Keratinocyte (primary cell): Measurements from ENCODE around the gene WDR27. TPM values are rescaled to one million over a fixed set of nuclear protein-coding genes. Genes with fewer than 3 reads are reported as not detected.

Experiments used
- DNase-seq: peaks from one replicate; pipeline ENCODE4 v3.0.0-alpha.2; 2011; ENCODE audit warnings: low read depth, missing footprints, low spot score
- FAIRE-seq: peaks from 2 replicates; lab custom pipeline; 2011; peaks lifted over from hg19 to GRCh38; lab: Jason Lieb, UNC
- H2AFZ ChIP-seq: 2 replicates; pipeline ENCODE4 v1.6.0; 2012; ENCODE audit warnings: low read length, control low read depth, inconsistent platforms; ENCODE audit not compliant: control insufficient read depth
- H3K27ac ChIP-seq: 2 replicates; pipeline ENCODE4 v1.5.1; 2011; ENCODE audit warnings: low read length; ENCODE audit not compliant: control insufficient read depth, insufficient read depth
- H3K27me3 ChIP-seq: 3 replicates; pipeline ENCODE4 v1.6.0; 2011; ENCODE audit warnings: low read length; ENCODE audit not compliant: control insufficient read depth, insufficient read depth; ENCODE audit errors: extremely low read depth
- H3K36me3 ChIP-seq, 2 experiments: 2 replicates in 1 of 2; 3 replicates in 1 of 2; pipeline ENCODE4 v1.5.1; 2011; ENCODE audit warnings: low read length in 2 of 2, mild to moderate bottlenecking in 1 of 2; ENCODE audit not compliant: control insufficient read depth in 2 of 2, insufficient read depth in 2 of 2; ENCODE audit errors: extremely low read depth in 1 of 2
- H3K4me1 ChIP-seq: 3 replicates; pipeline ENCODE4 v1.5.1; 2011; ENCODE audit warnings: low read length; ENCODE audit not compliant: control insufficient read depth, insufficient read depth; ENCODE audit errors: extremely low read depth
- H3K4me2 ChIP-seq: 3 replicates; pipeline ENCODE4 v1.6.0; 2011; ENCODE audit warnings: low read depth, low read length; ENCODE audit not compliant: control insufficient read depth, insufficient read depth; ENCODE audit errors: extremely low read depth
- H3K4me3 ChIP-seq, 3 experiments: fragments of 200-600 bp in 1 of 3; sonication (generic) in 1 of 3; 2 replicates in 2 of 3; 3 replicates in 1 of 3; pipeline ENCODE4 v1.5.1; 2011 to 2016; ENCODE audit warnings: low read length in 3 of 3, mild to moderate bottlenecking in 3 of 3, control low read depth in 2 of 3, inconsistent platforms in 1 of 3, low read depth in 1 of 3, mixed read lengths in 1 of 3, mixed run types in 1 of 3, moderate library complexity in 1 of 3; ENCODE audit not compliant: control insufficient read depth in 2 of 3, insufficient read depth in 2 of 3; ENCODE audit errors: extremely low read depth in 1 of 3
- H3K79me2 ChIP-seq: 2 replicates; pipeline ENCODE4 v1.6.0; 2012; ENCODE audit warnings: low read length; ENCODE audit not compliant: control insufficient read depth, insufficient read depth
- H3K9ac ChIP-seq: 3 replicates; pipeline ENCODE4 v1.6.0; 2011; ENCODE audit warnings: low read length; ENCODE audit not compliant: control insufficient read depth, insufficient read depth; ENCODE audit errors: extremely low read depth
- H3K9me1 ChIP-seq: 3 replicates; pipeline ENCODE4 v1.6.0; 2011; ENCODE audit warnings: low read length; ENCODE audit not compliant: control insufficient read depth, insufficient read depth; ENCODE audit errors: extremely low read depth
- H3K9me3 ChIP-seq: 2 replicates; pipeline ENCODE4 v1.5.1; 2012; ENCODE audit warnings: low read depth, low read length; ENCODE audit not compliant: control insufficient read depth
- H4K20me1 ChIP-seq: 3 replicates; pipeline ENCODE4 v1.6.0; 2011; ENCODE audit warnings: low read length; ENCODE audit not compliant: control insufficient read depth, insufficient read depth; ENCODE audit errors: extremely low read depth
- CTCF ChIP-seq, 3 experiments: IDR thresholded peaks in 1 of 3; conservative IDR thresholded peaks in 1 of 3; optimal IDR thresholded peaks in 1 of 3; 2 replicates in 2 of 3; 3 replicates in 1 of 3; pipeline versions ENCODE3 to v1.5.1; 2011; ENCODE audit warnings: low read length in 3 of 3, mild to moderate bottlenecking in 3 of 3, moderate library complexity in 2 of 3, control low read depth in 1 of 3, inconsistent platforms in 1 of 3; ENCODE audit not compliant: insufficient read depth in 2 of 3; ENCODE audit errors: extremely low read depth in 1 of 3
- EZH2 ChIP-seq: IDR thresholded peaks from one replicate; pipeline ENCODE4 v1.6.1; 2012; ENCODE audit warnings: inconsistent platforms, mild to moderate bottlenecking, low read length, moderate library complexity
- dilution Hi-C: fragments of 300-500 bp; cut with MboI; formaldehyde crosslinking; loops from one replicate; pipeline ENCODE4 v1.7.0; 2020; ENCODE audit warnings: low sequenced_read_pairs; ENCODE audit not compliant: extremely low pct_ligation_motif_present
- polyA plus RNA-seq, 5 experiments: library from polyadenylated mRNA; depleted of rRNA in 3 of 5; stranded (reverse) in 3 of 5; stranded (forward) in 1 of 5; unstranded in 1 of 5; fragments of >200 nt; gene quantifications; 1 replicate in 1 of 5; 2 replicates in 3 of 5; 3 replicates in 1 of 5; pipeline versions ENCODE4 v1.2.1 to v1.2.3, GENCODE V29; 2011 to 2012; ENCODE audit warnings: missing spikeins in 2 of 5, low read depth in 1 of 5, low replicate concordance in 1 of 5

The WDR27 gene
- polyA plus RNA-seq, 1 donor (not counting 4 experiments of a cell fraction or from before 2014, with no cell fraction given): 17.8 TPM

DNA sequence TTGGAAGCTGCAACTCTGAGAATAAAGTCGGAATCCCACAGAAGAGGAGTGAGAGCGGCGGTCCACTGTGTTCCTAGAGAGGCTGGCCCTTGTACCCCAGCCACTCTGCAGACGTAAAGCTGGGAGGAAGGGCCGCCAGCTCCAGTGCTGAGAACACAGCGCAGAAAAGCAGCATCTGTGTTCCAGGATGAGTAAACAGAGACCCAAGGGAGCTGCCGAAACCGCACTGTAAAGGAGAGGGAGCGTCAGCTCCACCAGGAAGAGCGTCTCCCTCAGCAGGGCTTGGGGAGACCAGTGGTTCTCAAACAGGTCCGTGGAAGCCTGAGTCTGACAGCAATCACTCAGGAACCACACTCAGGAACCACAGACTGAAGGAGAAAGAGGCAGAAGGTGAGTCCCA is 134.0 kb downstream of the WDR27 start:
- Histone ChIP-seq H3K79me2 (no peaks in the 10 kb centered on the region), H3K27me3 (no peaks in the 10 kb centered on the region), H3K9ac (no peak overlapping the region)

GRCh38 chr6:169566961-169567750 is 134.7 kb downstream of the WDR27 start:
- no peaks in the 10 kb centered on the region for H3K4me1 ChIP-seq
- no peak overlapping the region for H3K27ac ChIP-seq
- no peak overlapping the region for H3K4me3 ChIP-seq
- no peaks in the 10 kb centered on the region for H3K36me3 ChIP-seq
- no peaks in the 10 kb centered on the region for H3K79me2 ChIP-seq
- no peak overlapping the region for H3K9ac ChIP-seq
- DNase-seq: no peak
- H3K9me1 ChIP-seq: no peaks in the 10 kb centered on the region
- dilution Hi-C loops: no loop called here
- H2AFZ ChIP-seq: no peak overlapping the region
- no peak for FAIRE-seq
- no peak overlapping the region for H3K4me2 ChIP-seq
- no peaks in the 10 kb centered on the region for H4K20me1 ChIP-seq
- no peak for TF ChIP-seq CTCF (optimal IDR thresholded peaks at IDR 0.05 in 1 of 3, IDR thresholded peaks at IDR 0.05 in 1 of 3, conservative IDR thresholded peaks at IDR 0.05 in 1 of 3; ENCODE audit: extremely low read depth in 1 of 3, insufficient read depth in 2 of 3, low read length in 3 of 3)
- no peak for TF ChIP-seq EZH2
- H3K27me3 ChIP-seq: no peaks in the 10 kb centered on the region
- H3K9me3 ChIP-seq: no peaks in the 10 kb centered on the region

More for the DNA sequence above, 134.0 kb downstream of the WDR27 start:
- Histone ChIP-seq H3K4me3 (no peak overlapping the region), H3K9me1 (no peaks in the 10 kb centered on the region), H3K36me3 (no peaks in the 10 kb centered on the region), H3K9me3 (no peaks in the 10 kb centered on the region), H3K27ac (no peak overlapping the region), H4K20me1 (no peaks in the 10 kb centered on the region), H3K4me1 (no peaks in the 10 kb centered on the region), H3K4me2 (no peak overlapping the region), H2AFZ (no peak overlapping the region)
- FAIRE-seq: no peak
- DNase-seq: no peak
- dilution Hi-C loops: no loop called here
- TF ChIP-seq EZH2 (no peak), CTCF (optimal IDR thresholded peaks at IDR 0.05 in 1 of 3, IDR thresholded peaks at IDR 0.05 in 1 of 3, conservative IDR thresholded peaks at IDR 0.05 in 1 of 3; ENCODE audit: extremely low read depth in 1 of 3, insufficient read depth in 2 of 3, low read length in 3 of 3) (no peak)
